Measurements from ENCODE around the gene CORO1A. TPM values are rescaled to one million over a fixed set of nuclear protein-coding genes. Genes with fewer than 3 reads are reported as not detected.

CORO1A gene
- 10 to 100 TPM; 78.1 to 87.8 TPM for total RNA-seq

GRCh38 chr16:30183233-30184095 lies at the start of gene CORO1A:
Gene CORO1A, plus strand, starts transcription at chr16:30183602. Its CDS starts 1,608 bp downstream, at chr16:30185210.
- H3K27ac ChIP-seq, result peak within 1 kb of the TSS; percentile 29 to 41
- DNase-seq (ENCODE audit: low spot score), result peak; percentile 19
- TF ChIP-seq, protein P1, sequence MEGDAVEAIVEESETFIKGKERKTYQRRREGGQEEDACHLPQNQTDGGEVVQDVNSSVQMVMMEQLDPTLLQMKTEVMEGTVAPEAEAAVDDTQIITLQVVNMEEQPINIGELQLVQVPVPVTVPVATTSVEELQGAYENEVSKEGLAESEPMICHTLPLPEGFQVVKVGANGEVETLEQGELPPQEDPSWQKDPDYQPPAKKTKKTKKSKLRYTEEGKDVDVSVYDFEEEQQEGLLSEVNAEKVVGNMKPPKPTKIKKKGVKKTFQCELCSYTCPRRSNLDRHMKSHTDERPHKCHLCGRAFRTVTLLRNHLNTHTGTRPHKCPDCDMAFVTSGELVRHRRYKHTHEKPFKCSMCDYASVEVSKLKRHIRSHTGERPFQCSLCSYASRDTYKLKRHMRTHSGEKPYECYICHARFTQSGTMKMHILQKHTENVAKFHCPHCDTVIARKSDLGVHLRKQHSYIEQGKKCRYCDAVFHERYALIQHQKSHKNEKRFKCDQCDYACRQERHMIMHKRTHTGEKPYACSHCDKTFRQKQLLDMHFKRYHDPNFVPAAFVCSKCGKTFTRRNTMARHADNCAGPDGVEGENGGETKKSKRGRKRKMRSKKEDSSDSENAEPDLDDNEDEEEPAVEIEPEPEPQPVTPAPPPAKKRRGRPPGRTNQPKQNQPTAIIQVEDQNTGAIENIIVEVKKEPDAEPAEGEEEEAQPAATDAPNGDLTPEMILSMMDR (IDR thresholded peaks at IDR 0.05), result no peak
- no peaks in the 10 kb centered on the region for H3K9me3 ChIP-seq
- no peaks in the 10 kb centered on the region for H3K36me3 ChIP-seq
- peaks cover 6 to 10% of the 10 kb centered on the region in 2 donors for H3K4me1 ChIP-seq (ENCODE audit: control insufficient read depth in 1 of 2, low read depth in 2 of 2)
- no peaks in the 10 kb centered on the region for H3K27me3 ChIP-seq (replicated peaks; ENCODE audit: insufficient read depth)
- peak within 1 kb of the TSS; percentile 73 for H3K4me3 ChIP-seq
- ATAC-seq (ENCODE audit: insufficient number of reproducible peaks, low FRiP score, low read depth), result peak; percentile 68

- Histone ChIP-seq H3K27ac (no peak overlapping the region), H3K27me3 (replicated peaks; ENCODE audit: insufficient read depth) (no peaks in the 10 kb centered on the region), H3K9me3 (no peaks in the 10 kb centered on the region), H3K36me3 (no peaks in the 10 kb centered on the region), H3K4me3 (no peak overlapping the region), H3K4me1 (ENCODE audit: control insufficient read depth in 1 of 2, low read depth in 2 of 2) (no peaks in the 10 kb centered on the region)
- TF ChIP-seq, protein P1 (IDR thresholded peaks at IDR 0.05), result no peak
- ATAC-seq (ENCODE audit: insufficient number of reproducible peaks, low FRiP score, low read depth) (no peak), DNase-seq (ENCODE audit: low spot score) (no peak)
Measured at GRCh38 chr16:30136971-30137605, 46.3 kb upstream of the CORO1A start.

GRCh38 chr16:30137897-30138296 lies 45.5 kb upstream of the CORO1A start:
- Histone ChIP-seq H3K27ac (no peak overlapping the region), H3K4me3 (no peak overlapping the region), H3K9me3 (no peaks in the 10 kb centered on the region), H3K4me1 (ENCODE audit: control insufficient read depth in 1 of 2, low read depth in 2 of 2) (no peaks in the 10 kb centered on the region), H3K27me3 (replicated peaks; ENCODE audit: insufficient read depth) (no peaks in the 10 kb centered on the region), H3K36me3 (no peaks in the 10 kb centered on the region)
- TF ChIP-seq, protein P1 (IDR thresholded peaks at IDR 0.05), result no peak
- no peak for DNase-seq (ENCODE audit: low spot score)
- ATAC-seq (ENCODE audit: insufficient number of reproducible peaks, low FRiP score, low read depth), result no peak

GRCh38 chr16:30139583-30140481 lies 43.6 kb upstream of the CORO1A start:
- Histone ChIP-seq H3K4me3 (no peak overlapping the region), H3K4me1 (ENCODE audit: control insufficient read depth in 1 of 2, low read depth in 2 of 2) (no peaks in the 10 kb centered on the region), H3K27ac (no peak overlapping the region), H3K36me3 (no peaks in the 10 kb centered on the region), H3K9me3 (no peaks in the 10 kb centered on the region), H3K27me3 (replicated peaks; ENCODE audit: insufficient read depth) (no peaks in the 10 kb centered on the region)
- DNase-seq (ENCODE audit: low spot score) (no peak), ATAC-seq (ENCODE audit: insufficient number of reproducible peaks, low FRiP score, low read depth) (no peak)
- TF ChIP-seq, protein P1 (IDR thresholded peaks at IDR 0.05), result no peak

Measured in thoracic aorta (tissue), 2 donors.